ENCODE results near the gene FAM131C.

The FAM131C gene

DNA sequence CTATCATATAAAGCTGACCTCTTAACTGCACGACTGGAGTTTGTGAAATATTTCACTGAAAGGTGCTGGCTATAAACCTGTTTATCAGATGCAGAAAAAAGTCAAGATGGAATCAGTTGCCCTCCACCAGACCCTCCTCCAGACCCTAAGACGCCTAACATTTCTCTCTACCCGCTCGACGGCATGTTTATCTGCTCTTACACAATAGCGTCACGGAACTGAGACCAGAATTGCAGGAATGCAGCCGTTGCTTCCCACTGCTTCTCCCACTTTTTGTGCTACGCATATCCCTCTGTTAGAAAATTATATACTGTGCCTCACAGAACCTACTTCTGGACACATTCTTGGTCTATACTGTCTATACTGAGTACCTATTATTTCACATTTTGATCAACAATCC lies 28.2 kb upstream of the FAM131C start:
- DNase-seq (ENCODE audit: low spot score): no peak

DNA sequence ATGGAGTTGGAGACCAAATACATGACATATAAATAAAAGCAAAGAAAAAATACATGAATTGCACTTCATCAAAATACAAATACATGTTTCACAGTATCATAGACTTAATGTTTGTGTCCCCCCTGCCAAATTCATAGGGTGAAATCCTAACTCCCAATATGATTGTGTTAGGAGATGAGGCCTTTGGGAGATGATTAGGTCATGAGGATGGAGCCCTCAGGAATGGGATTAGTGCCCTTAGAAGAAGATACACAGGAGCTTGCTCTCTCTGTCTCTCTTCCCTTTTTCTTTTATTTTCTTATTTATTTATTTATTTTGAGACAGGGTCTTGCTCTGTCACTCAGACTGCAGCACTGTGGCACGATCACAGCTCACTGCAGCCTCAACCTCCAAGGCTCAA lies 26.0 kb upstream of the FAM131C start:
- DNase-seq (ENCODE audit: low spot score): no peak

DNA sequence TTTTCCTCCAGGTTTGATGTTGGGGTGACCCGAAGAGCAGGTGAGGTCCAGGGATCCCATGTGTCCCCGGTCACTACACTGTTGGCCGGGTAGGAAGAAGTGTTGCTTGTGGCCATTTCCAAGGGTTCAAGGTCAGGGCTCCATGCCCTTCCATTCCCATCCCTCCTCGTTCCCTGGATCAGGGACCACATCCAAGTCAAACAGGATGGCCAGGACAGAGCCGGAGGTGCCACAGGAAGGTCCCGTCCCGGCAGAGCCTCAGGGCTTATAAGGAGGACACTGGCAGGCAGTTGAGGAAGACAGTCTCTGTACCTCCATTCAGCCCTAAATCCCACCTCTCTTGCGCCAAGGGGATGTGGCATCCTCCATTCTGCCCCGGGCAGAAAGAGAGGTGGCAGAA lies 22.0 kb upstream of the FAM131C start:
- no peak for DNase-seq (ENCODE audit: low spot score)

DNA sequence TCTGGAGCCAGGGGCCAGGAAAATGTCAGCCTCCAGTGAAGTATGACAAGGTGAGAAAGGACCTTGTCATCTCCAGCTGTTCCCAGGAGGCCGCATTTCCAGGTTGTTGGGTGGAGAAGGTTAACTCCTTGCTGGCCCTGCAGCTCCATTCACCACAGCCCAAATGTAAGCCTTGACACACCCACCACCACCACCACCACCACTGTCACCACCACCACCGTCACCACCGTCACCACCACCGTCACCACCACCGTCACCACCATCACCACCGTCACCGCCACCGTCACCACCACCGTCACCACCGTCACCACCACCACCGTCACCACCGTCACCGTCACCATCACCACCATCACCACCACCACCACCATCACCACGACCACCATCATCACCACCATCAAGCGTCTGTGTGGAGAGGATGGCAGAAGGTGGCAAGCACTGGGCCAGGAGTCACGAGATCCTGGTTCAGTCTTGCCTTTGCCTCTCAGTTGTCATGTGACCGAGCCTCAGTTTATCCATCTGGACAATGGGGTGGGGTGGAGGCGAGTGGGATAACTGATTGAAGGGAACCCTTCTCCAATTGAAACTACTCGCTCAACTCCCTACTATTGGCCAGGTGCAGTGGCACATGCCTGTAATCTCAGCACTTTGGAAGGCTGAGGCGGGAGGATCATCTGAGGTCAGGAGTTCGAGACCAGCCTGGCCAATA lies 21.2 kb upstream of the FAM131C start:
- no peak for DNase-seq (ENCODE audit: low spot score)

DNA sequence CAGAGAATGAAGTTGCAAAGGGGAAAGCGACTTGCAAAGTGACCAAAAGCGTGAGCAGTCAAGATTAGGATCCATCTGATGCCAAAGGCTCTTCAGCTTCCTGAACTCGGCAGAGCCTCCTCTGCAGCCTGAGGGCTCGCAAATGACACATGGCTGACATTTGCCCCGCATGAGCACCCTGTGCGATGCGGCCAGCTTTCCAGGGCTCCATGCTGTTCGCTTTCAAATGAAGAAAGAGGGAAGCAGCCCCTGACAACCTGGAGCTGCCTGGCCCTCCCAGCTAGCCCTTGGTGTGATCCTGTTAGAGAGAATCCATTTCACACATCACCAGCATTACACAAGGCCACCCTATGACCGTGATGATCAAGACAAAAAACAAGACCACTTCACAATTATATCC lies 20.2 kb upstream of the FAM131C start:
- DNase-seq (ENCODE audit: low spot score): no peak

DNA sequence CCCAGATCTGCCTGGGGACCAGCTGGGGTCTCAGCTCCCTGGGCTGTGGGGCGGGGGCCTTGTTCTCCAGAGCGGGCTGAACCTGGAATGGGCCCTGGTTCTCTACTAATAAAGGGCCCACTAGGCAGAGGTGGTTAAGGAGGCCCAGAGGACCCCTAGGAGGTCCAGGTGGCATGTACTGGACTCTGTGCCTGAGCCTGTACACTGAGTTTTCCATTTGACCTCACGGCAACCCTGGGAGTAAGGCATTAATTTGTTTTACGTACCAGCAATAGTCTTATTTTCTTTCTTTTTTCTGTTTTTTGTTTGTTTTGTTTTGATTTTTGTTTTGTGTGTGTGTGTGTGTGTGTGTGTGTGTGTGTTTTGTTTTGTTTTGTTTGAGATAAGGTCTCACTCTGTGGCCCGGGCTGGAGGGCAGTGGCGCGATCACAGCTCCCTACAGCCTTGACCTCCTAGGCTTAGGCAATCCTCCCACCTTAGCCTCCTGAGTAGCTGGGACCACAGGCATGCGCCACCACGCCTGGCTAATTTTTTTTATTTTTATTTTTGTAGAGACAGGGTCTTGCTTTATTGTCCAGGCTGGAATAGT lies 19.6 kb upstream of the FAM131C start:
- DNase-seq (ENCODE audit: low spot score): no peak

DNA sequence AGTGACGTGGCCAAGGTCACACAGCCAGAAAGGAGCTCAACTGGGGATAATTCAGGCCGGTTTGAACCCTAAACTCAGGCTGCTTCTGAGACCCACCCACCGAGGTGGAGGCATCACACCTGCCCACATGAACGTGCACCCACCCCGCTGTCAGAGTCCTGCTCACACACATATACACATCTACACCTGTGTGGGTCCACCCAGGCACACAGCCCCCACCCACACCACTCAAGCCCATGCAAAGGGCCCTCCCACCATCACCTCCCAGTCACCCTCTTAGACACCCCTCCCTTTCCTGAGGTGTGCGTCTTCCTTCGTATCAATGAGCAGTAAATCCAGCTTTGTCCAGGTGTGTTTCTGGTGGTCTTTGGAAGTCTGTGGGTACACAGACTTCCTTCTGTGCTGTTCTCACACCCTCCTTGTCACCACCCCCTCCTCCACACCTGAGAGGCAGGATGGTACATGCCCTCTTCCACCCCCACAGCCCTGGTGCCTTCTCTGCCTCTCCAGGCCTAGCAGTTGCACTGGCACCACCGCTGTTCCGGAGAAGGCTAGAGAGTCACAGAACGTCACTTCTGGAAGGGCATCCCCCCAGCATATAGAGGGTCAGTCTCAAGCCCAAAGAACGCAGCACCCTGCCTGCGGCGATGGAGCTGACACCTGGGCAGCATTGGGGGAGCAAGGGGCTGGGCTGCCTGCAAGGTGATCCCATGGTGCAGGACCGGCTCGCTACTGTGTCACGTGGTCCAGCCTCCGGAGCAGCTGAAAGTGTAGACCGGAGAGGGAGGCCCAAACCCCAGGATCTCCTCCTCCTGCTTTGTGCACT lies 18.9 kb upstream of the FAM131C start:
- DNase-seq (ENCODE audit: low spot score): no peak

DNA sequence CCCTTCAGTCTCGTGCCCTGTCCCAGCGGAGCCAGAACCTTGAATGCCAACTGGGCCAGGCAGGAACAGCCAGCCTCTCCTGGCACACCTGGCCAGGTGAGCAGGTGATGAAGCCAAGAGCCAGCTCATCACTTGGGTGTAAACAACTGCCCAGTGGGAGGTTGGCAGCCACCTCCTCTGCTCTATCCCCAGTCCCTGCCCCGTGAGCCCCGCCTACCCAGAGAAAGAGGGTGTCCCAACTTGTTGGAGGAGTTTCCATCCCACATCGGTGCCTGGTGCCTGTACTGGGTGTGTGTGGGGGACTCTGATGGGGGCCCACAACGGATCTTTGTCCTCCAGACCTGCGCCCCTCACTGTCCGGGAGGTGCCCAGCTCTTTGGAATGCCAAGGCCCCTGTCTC lies 17.8 kb upstream of the FAM131C start:
- DNase-seq (ENCODE audit: low spot score): no peak

DNA sequence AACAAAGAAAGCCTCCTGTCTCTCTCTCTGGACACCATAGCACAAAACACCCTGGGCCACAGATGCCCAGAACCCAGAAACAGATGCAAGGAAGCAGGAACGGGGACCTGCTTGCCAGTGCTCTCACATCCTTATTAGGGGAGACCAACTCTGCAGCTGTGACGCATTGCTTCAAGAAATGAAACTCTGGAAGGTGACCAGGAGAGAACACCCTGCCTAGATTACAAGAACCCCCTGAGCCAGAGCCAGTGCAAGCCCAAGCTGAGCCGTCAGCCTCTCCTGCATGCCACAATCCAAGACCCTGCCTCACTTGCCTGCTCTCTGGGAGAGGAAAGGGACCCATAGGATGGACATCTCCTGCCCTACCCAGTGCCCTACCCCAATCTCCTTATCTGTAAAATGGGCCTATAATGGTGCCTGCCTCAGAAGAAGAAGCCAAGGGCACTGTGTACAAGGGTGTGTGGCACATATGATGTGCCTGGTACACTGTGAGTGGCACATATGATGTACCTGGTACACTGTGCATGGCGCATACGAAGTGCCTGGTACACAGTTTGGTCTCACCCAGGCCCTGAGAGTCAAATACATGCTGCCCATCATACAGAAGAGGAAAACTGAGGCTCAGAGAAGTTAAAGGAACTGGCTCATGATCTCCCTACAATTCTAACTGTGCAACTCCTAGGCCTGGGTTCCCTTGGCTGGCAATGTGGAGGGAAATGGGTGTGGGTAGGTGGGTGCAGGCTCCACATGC lies 16.8 kb upstream of the FAM131C start:
- DNase-seq (ENCODE audit: low spot score): no peak

DNA sequence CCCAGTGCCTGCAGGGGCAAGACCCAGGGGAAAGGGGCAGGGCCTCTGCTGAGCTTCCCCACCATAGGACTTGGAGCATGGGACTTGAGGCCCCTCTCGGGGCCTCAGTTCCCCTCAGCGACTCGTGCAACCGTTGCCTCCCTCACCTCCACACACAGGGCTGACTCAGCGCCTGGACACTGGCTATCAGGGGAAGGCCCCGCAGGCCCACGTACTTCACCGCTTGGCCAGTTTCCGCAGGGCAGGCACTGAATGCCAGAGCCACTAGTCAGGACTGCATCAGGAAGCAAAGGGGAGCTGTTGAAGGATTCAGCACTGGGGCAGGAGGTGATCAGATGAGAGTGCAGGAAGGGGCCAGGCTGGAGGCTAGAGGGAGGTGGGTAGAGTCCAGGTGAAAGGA lies 15.5 kb upstream of the FAM131C start:
- DNase-seq (ENCODE audit: low spot score): no peak

DNA sequence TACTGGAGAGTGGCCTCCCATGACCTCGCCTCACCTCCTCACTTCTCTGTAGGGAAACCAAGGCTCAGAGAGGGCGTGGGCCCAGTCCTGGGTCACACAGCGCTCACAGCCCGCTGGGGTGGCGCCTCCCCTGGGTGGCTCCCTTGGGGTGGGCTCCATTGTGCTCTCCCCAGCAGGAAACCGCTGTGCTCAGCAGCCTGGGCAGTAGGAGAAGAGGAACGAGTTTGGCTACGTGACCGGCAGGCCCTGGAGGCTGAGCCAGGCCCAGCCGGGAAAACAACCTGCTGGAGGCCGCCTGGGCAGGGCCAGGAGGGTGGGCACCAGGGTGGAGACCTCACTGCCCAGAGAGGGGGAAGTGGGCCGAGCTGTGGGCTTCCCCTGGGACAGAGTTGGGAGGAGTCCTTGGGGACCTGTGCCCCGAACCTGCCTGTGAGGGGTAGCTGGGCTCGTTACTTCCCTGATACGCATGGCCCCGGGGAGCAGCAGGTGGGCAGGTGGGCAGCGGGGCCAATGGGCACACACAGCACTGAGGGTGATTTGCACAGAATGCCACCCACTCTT lies 15.0 kb upstream of the FAM131C start:
- DNase-seq (ENCODE audit: low spot score): no peak

DNA sequence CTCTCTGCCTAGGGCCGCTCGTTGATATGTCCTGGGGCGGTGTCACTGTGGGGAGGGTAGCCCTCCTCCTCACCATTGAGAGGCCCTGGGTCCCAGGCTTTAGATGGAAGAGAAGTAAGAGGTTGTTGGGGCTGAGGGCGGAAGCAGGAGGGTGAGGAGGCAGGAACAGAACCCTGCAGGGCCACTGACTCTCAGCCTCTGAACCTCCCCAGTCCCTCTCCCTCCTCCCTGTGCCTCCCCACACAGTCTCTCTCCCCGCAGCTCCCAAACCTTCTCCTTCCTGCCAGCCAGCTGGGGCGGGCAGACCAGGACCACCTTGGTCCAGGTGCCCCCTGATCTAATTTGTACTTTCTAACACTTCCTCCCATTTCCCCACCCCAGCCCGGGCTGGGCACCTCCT lies 14.3 kb upstream of the FAM131C start:
- DNase-seq (ENCODE audit: low spot score): no peak

DNA sequence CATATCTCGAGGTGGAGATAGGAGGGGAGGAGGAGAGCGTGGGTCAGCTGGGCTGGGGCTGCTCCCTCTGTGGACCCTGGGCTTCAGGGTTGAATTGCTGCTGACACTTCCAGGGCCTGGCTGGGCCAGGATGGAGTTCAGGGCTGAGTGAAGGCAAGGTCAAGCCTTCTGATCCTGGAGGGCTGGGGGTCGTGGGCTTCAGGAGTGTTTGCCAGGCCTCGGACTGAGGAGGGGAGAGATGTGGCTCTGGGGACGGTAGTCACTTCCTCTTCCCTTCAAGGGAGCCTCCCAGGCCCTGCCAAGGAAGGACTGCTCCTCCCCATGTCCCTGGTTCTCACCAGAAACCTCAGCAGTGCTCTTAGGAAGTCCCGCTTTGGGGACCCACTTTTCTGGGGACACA lies 12.1 kb upstream of the FAM131C start:
- DNase-seq (ENCODE audit: low spot score): no peak

DNA sequence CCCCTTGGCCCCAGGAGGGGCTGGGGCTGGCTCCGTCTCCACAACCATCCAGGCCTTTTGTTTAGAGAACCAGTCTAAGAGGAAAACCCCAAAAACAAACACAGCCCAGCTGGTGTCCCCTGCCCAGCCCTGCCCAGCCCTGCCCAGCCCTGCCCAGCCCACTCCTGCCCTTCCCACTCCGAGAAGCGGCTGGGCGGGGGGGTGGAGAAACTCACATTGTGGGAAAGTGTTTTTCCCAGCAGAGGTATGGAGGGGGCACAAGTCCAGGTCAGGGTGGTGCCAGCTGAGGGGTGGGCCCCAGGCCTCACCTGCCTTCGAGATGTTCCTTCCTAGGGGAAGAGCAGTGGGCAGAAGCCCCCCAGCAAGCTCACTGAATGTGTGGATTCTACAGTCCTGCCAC lies 10.0 kb upstream of the FAM131C start:
- no peak for DNase-seq (ENCODE audit: low spot score)

DNA sequence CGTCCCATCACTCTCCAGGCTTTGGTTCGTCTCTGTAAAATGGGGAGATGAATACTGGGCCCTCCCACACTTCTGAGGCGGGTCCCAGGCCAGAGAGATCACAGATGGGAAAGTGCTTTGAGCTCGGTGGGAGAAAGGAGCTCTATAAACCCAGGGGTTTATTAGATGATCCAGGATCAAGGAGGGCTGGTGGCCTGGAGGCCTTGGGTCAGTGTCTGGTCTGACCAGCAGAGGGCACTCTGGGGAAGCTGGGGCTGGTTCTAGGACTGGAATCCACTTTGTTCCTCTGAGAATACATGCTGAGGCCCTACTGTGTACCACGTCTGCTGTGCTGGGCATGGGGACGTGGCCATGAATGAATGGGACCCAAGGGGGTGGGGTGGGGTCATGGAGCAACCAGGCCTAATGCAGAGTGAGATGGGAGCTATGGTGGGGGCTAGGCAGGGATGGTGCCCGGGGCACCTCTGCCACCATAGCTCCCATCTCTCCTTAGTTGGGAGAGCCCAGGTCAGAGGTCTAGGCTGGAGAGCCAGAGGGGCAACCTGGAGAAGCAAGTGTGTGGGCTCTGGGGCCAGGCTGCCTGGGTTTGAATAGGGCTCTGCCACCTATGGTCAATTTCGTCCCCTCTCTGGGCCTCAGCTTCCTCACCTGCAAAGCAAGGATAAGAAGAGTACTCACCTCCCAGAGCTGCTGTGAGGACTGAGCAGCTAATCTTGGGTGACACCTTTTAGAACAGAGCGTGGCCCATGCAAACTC lies 9.0 kb upstream of the FAM131C start:
- DNase-seq (ENCODE audit: low spot score): no peak

DNA sequence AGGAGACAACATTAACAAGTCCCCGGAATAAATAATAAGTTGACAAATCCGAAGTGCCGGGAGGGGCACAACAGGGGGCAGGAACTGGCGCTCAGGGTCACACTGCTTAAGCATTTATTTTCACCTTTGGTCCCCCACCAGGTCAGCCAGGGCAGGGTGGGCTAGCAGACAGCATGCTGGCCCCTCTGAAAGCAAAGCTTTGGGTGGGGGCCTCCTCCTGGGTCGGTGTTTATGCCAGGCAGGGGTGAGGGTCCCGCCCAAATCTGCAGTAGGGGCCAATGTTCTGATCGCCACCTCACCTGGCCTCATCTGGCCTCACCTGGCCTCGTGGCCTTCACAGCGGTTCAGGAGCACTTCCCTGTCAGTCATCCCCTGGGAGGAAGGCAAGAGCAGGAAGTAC lies 8.2 kb upstream of the FAM131C start:
- DNase-seq (ENCODE audit: low spot score): no peak

DNA sequence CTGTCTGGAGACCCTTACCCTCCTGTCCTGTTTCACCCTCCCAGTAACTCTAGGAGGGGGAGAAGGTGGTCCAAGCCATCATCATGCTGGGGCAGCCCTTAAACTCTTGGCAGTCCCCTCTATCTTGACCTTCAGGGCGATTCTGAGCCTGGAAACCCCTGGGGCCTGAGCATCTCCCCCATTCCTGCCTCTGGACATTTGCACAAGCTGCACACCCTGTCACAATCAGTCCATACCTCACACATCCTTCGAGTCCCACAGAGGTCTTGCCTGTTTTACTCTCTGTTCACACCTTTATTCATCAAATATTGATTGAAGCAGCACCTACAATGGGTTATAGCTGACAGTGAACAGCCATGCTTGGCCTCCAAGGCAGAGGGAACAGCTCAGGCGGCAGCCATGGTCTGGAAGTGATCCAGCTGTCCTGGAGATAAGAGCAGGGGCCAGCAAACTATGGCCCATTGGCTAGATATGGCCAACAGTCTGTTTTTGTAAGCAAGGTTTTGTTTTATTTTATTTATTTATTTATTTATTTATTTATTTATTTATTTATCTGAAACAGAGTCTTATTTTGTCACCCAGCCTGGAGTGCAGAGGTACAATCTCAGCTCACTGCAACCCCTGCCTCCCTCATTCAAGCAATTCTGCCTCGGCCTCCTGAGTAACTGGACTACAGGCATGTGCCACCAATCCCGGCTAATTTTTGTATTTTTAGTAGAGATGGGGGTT lies 7.1 kb upstream of the FAM131C start:
- DNase-seq (ENCODE audit: low spot score): no peak

DNA sequence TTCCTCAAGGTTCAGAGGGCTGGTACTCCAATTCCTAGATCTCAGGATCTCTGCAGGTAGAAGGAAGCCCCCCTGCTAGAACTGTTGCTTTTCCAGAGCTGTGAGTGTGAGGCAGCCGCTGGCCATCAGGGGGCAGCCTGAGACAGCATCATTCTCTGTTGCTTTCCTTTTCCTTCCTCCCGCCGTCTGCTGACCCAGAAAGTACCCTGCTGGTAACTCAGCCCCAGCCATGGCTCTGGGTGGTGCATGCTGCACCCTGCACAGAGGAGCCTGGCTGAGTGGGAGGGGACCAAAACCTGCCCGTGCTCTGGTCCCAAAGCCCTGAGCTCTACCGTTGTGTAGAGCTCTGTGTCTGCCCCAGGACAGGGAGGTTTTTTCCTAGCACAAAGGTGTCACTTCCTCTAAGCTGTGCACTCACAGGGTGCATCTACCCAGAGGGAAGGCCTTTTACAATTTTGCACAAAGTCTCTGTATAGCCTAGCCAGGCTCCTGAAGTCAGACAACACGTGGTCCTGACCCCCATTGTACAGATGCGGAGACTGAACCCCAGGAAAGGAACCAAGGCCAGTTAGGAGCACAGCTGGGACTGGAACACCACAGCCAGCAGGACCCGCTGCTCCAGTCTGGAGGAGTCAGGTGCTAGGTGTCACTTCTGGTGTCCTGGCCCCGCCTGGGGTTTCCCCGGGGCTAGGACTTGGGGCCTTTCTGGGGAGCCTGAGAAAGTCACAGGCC lies 5.6 kb upstream of the FAM131C start:
- DNase-seq (ENCODE audit: low spot score): peak; percentile 68

DNA sequence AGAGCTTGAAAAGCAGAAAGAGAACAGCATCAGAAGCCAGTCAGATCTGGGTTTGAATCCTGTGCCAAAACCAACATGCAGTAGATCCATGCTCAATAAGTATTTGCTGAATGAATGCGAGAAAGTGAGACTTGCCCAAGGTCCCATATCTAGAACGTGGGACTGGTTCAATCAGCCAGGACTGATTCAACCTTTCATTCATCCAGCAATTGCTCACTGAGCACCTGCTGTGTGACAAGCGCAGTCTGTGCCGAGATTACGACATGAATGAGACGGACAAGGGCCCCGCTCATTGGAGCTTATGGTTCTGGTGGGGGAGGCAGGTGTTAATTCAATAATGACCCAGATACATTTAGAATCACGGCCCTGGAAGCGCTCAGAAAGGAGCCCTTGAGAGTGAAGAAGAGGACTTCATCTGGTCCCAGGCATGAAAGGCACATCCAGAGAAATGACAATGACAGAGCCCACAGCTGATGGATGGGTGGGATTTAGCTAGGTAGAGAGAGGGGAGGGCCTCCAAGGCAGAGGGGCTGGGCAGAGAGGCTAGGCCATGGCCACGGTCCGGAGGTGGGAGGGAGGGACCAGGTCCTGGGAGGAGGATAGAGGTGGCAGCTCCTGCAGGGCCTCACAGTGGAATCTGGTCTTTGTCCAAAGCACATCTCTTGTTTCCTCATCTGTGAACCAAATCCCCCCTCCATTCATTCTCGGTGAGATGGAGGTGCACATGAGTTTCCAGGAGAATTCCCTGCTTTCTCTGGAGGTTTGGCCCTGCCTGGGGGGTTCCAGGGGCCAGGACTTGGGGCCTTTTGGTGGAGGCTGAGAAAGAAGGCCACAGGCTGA lies 4.2 kb upstream of the FAM131C start:
- no peak for DNase-seq (ENCODE audit: low spot score)
